ENCODE data around the gene SLC19A3.

DNA sequence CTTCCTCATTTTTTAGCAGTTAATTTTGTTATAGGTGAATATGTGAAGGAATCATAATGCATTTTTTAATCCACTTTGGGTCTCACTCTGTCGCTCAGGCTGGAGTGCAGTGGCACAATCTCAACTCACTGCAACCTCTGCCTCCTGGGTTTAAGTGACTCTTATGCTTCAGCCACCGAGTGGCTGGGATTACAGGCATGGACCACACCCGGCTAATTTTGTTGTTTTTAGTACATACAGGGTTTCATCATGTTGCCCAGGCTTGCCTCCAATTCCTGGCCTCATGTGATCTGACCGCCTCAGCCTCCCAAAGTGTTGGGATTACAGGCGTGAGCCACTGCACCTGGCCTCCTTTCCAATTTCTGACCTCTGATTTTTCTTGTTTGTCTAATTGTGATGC, 33.6 kb downstream of the SLC19A3 start:
- TF ChIP-seq, protein P1, sequence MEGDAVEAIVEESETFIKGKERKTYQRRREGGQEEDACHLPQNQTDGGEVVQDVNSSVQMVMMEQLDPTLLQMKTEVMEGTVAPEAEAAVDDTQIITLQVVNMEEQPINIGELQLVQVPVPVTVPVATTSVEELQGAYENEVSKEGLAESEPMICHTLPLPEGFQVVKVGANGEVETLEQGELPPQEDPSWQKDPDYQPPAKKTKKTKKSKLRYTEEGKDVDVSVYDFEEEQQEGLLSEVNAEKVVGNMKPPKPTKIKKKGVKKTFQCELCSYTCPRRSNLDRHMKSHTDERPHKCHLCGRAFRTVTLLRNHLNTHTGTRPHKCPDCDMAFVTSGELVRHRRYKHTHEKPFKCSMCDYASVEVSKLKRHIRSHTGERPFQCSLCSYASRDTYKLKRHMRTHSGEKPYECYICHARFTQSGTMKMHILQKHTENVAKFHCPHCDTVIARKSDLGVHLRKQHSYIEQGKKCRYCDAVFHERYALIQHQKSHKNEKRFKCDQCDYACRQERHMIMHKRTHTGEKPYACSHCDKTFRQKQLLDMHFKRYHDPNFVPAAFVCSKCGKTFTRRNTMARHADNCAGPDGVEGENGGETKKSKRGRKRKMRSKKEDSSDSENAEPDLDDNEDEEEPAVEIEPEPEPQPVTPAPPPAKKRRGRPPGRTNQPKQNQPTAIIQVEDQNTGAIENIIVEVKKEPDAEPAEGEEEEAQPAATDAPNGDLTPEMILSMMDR (IDR thresholded peaks at IDR 0.05) = no peak
- TF ChIP-seq POLR2A (IDR thresholded peaks at IDR 0.05) (no peak), POLR2AphosphoS5 (IDR thresholded peaks at IDR 0.05) (no peak)
